NT2/D1 (cell line): ENCODE data around the gene MPST.

ENCODE experiments used
- YY1 ChIP-seq: IDR thresholded peaks from 2 replicates; pipeline ENCODE4 v1.6.1; 2011; ENCODE audit not compliant: insufficient read length, insufficient read depth
- ZNF274 ChIP-seq: IDR thresholded peaks from 2 replicates; pipeline ENCODE4 v1.6.1; 2011; ENCODE audit warnings: mild to moderate bottlenecking, low read depth, low read length

DNA sequence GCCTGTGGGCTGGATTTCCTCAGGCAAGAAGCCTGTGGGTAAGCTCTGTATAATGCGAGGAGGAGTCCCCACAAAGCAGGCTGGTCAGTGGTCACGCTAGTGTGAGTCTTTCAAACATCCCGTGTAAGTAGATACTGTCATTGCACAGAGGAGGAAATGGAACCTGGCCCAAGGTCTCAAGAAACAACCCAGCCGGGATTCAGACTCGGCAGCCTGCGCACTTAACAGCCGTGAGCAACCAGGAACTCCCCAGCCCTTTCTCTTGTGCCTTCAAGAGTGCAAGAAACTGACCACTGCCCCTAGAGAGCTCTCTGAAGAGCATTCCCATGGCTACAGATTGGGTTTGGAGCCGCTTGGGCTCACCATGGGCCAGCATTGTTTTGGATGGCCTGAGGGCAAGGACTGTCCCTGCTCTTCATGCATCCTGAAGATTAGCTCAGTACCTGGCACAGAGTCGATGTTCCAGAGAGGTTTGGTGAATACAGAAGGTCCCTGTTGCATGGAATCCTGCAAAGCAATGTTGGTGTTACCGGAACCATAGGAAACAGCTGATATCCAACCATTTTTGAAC, 6.0 kb downstream of the MPST start:
- TF ChIP-seq ZNF274, result no peak
- TF ChIP-seq YY1, result no peak
